HEK293 (cell line): ENCODE results near the gene TAS2R3.

Experiments
- CTCF ChIA-PET: fragments of 350-600 bp; formaldehyde crosslinking; extraction: SDS; loops from one replicate; lab custom pipeline; 2021; ENCODE audit warnings: antibody characterized with exemption; lab: Yijun Ruan, JAX
- POLR2A ChIA-PET: fragments of 300-600 bp; formaldehyde crosslinking; extraction: SDS; loops from one replicate; lab custom pipeline; 2020; ENCODE audit warnings: antibody characterized with exemption, inconsistent platforms; lab: Yijun Ruan, JAX
- H3K27ac ChIP-seq: fragments of 200-500 bp; sonication (Bioruptor generic); 2 replicates; pipeline ENCODE4 v1.5.1; 2014; ENCODE audit warnings: low read depth, low read length, control low read depth, inconsistent platforms; ENCODE audit errors: extremely low read depth
- H3K36me3 ChIP-seq, 2 experiments: fragments of 200-500 bp in 1 of 2; sonication (Bioruptor generic) in 1 of 2; 1 replicate in 1 of 2; 2 replicates in 1 of 2; pipeline ENCODE4 v1.5.1; 2014 to 2017; ENCODE audit warnings: inconsistent platforms in 2 of 2, low read length in 2 of 2; ENCODE audit not compliant: control insufficient read depth in 2 of 2, insufficient read depth in 1 of 2
- H3K4me1 ChIP-seq: fragments of 200-500 bp; sonication (Bioruptor generic); 2 replicates; pipeline ENCODE4 v1.5.1; 2014; ENCODE audit warnings: mild to moderate bottlenecking, low read length, inconsistent platforms; ENCODE audit not compliant: control insufficient read depth, insufficient read depth
- H3K4me3 ChIP-seq: 2 replicates; pipeline ENCODE4 v1.5.1; 2011; ENCODE audit warnings: low read depth, mild to moderate bottlenecking, control low read depth, low read length, moderate library complexity
- H3K9me3 ChIP-seq: fragments of 200-500 bp; sonication (Bioruptor generic); 2 replicates; pipeline ENCODE4 v1.5.1; 2014; ENCODE audit warnings: low read depth, low read length, inconsistent platforms; ENCODE audit not compliant: control insufficient read depth, insufficient read depth
- KLF16 ChIP-seq: fragments of 450-650 bp; formaldehyde crosslinking; IDR thresholded peaks from 2 replicates; pipeline ENCODE4 v1.5.1; 2017; ENCODE audit warnings: missing biosample characterization, missing genetic modification characterization
- MEIS1 ChIP-seq: sonication (generic); formaldehyde crosslinking; IDR thresholded peaks from 2 replicates; pipeline ENCODE4 v1.8.1; 2022; ENCODE audit warnings: missing genetic modification reagents, mild to moderate bottlenecking, borderline replicate concordance
- YY2 ChIP-seq: fragments of 450-650 bp; formaldehyde crosslinking; IDR thresholded peaks from 2 replicates; pipeline ENCODE4 v1.5.1; 2016; ENCODE audit warnings: missing biosample characterization, missing genetic modification characterization
- ZBTB17 ChIP-seq: fragments of 450-650 bp; formaldehyde crosslinking; IDR thresholded peaks from 2 replicates; pipeline ENCODE4 v1.5.1; 2016; ENCODE audit warnings: missing biosample characterization, missing genetic modification characterization
- ZBTB20 ChIP-seq: fragments of 450-650 bp; formaldehyde crosslinking; IDR thresholded peaks from 2 replicates; pipeline ENCODE4 v1.5.1; 2016; ENCODE audit warnings: missing biosample characterization, missing genetic modification characterization
- ZNF169 ChIP-seq: fragments of 450-650 bp; formaldehyde crosslinking; IDR thresholded peaks from 2 replicates; pipeline ENCODE4 v1.5.1; 2016; ENCODE audit warnings: missing biosample characterization, missing genetic modification characterization
- ZNF202 ChIP-seq: fragments of 450-650 bp; formaldehyde crosslinking; IDR thresholded peaks from 2 replicates; pipeline ENCODE4 v1.5.1; 2016; ENCODE audit warnings: missing biosample characterization, missing genetic modification characterization, borderline replicate concordance
- ZNF555 ChIP-seq: fragments of 450-650 bp; formaldehyde crosslinking; conservative IDR thresholded peaks from 2 replicates; pipeline ENCODE4 v1.5.1; 2017; ENCODE audit warnings: missing biosample characterization, mild to moderate bottlenecking, missing genetic modification characterization, inconsistent platforms
- ZNF623 ChIP-seq: fragments of 450-650 bp; formaldehyde crosslinking; IDR thresholded peaks from 2 replicates; pipeline ENCODE4 v1.5.1; 2016; ENCODE audit warnings: missing biosample characterization, missing genetic modification characterization
- ZNF658 ChIP-seq: fragments of 450-650 bp; formaldehyde crosslinking; IDR thresholded peaks from 2 replicates; pipeline ENCODE4; 2016; ENCODE audit warnings: missing biosample characterization, missing genetic modification characterization
- ZNF670 ChIP-seq: fragments of 450-650 bp; formaldehyde crosslinking; IDR thresholded peaks from 2 replicates; pipeline ENCODE4 v1.5.1; 2016; ENCODE audit warnings: missing biosample characterization, missing genetic modification characterization, low read depth
- ZSCAN16 ChIP-seq: fragments of 450-650 bp; formaldehyde crosslinking; IDR thresholded peaks from 2 replicates; pipeline ENCODE4 v1.5.1; 2016; ENCODE audit warnings: missing biosample characterization, missing genetic modification characterization
- TF ChIP-seq, protein P1 (sequence below): fragments of 450-650 bp; formaldehyde crosslinking; IDR thresholded peaks from 2 replicates; pipeline ENCODE4 v1.5.1; 2017; ENCODE audit warnings: missing biosample characterization, missing genetic modification characterization
- TF ChIP-seq, protein P2 (sequence below): fragments of 450-650 bp; IDR thresholded peaks from 2 replicates; pipeline ENCODE4 v1.5.1; 2018; ENCODE audit warnings: missing biosample characterization, missing genetic modification characterization
- TF ChIP-seq, protein P3 (sequence below): fragments of 450-650 bp; formaldehyde crosslinking; IDR thresholded peaks from 2 replicates; pipeline ENCODE4 v1.5.1; 2016; ENCODE audit warnings: missing biosample characterization, missing genetic modification characterization
- TF ChIP-seq, protein P4 (sequence below): fragments of 450-650 bp; formaldehyde crosslinking; IDR thresholded peaks from 2 replicates; pipeline ENCODE4 v1.5.1; 2017; ENCODE audit warnings: missing biosample characterization, missing genetic modification characterization
- TF ChIP-seq, protein P5 (sequence below): fragments of 450-650 bp; formaldehyde crosslinking; IDR thresholded peaks from 2 replicates; pipeline ENCODE4 v1.5.1; 2016; ENCODE audit warnings: missing biosample characterization, missing genetic modification characterization

TAS2R3 gene

DNA sequence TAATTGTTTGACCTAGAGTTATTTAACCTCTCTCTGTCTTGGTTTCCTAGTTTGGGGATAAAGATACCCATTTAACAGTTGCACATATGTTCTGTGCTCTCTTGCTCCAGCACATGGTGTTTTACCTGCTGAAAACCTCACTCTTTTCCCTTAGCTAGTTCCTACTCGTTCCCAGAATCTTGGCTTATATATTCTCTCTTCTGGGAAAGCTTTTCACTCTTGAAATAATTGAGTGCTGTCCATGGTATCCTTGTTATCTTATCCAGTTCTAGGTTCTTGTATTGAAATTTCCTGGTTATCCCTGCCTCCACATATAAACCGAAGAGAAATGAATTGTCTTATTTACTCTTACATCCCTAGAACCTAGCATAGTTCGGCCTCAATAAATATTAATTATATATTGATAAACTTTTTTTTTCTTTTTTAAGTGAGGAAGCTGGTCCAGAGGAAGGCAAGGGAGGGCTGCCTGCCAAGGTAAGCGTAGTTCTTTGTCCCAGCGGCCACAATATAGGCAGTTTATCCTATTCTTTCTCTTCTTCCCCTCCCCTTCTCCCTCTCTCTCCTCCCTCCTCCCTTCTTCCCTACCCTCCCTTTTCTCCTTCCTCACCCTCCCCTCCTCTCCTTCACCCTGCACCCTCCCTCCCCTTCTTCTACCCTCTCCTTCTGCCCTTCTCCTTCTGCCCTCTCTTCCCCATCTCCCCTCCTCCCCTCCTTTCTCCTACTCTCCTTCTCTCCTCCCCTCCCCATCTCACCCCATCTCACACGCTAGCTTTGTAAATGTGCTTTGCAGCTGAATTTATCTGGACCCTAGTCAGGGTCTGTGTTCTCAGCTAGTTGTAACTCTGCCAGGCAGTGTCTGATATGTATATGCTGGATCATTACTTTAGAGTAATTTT lies 47.9 kb upstream of the TAS2R3 start:
- ChIA-PET POLR2A (no interaction called here), CTCF (interaction anchor here (0.7 to 1.5 kb wide), 2 partner anchors 62 to 214 kb away, joined by 4 to 8 read pairs; no protein-coding TSS in a partner anchor)
- Histone ChIP-seq H3K4me3 (no peak overlapping the region), H3K36me3 (no peaks in the 10 kb centered on the region), H3K4me1 (no peaks in the 10 kb centered on the region), H3K27ac (no peak overlapping the region), H3K9me3 (no peaks in the 10 kb centered on the region)
- TF ChIP-seq ZNF670 (tag by site-specific recombination) (no peak), ZNF555 (tag by site-specific recombination) (no peak), ZBTB17 (tag by site-specific recombination) (no peak), ZNF658 (no peak), ZNF623 (tag by site-specific recombination) (no peak), ZNF169 (no peak), ZSCAN16 (tag by site-specific recombination) (no peak), YY2 (tag by site-specific recombination) (no peak), MEIS1 (CRISPR knock-in tag) (no peak), ZNF202 (no peak), ZBTB20 (tag by site-specific recombination) (no peak), KLF16 (no peak)
- TF ChIP-seq, protein P1, sequence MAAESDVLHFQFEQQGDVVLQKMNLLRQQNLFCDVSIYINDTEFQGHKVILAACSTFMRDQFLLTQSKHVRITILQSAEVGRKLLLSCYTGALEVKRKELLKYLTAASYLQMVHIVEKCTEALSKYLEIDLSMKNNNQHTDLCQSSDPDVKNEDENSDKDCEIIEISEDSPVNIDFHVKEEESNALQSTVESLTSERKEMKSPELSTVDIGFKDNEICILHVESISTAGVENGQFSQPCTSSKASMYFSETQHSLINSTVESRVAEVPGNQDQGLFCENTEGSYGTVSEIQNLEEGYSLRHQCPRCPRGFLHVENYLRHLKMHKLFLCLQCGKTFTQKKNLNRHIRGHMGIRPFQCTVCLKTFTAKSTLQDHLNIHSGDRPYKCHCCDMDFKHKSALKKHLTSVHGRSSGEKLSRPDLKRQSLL (tag by site-specific recombination) = no peak
- TF ChIP-seq, protein P2, sequence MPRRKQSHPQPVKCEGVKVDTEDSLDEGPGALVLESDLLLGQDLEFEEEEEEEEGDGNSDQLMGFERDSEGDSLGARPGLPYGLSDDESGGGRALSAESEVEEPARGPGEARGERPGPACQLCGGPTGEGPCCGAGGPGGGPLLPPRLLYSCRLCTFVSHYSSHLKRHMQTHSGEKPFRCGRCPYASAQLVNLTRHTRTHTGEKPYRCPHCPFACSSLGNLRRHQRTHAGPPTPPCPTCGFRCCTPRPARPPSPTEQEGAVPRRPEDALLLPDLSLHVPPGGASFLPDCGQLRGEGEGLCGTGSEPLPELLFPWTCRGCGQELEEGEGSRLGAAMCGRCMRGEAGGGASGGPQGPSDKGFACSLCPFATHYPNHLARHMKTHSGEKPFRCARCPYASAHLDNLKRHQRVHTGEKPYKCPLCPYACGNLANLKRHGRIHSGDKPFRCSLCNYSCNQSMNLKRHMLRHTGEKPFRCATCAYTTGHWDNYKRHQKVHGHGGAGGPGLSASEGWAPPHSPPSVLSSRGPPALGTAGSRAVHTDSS = no peak
- TF ChIP-seq, protein P3, sequence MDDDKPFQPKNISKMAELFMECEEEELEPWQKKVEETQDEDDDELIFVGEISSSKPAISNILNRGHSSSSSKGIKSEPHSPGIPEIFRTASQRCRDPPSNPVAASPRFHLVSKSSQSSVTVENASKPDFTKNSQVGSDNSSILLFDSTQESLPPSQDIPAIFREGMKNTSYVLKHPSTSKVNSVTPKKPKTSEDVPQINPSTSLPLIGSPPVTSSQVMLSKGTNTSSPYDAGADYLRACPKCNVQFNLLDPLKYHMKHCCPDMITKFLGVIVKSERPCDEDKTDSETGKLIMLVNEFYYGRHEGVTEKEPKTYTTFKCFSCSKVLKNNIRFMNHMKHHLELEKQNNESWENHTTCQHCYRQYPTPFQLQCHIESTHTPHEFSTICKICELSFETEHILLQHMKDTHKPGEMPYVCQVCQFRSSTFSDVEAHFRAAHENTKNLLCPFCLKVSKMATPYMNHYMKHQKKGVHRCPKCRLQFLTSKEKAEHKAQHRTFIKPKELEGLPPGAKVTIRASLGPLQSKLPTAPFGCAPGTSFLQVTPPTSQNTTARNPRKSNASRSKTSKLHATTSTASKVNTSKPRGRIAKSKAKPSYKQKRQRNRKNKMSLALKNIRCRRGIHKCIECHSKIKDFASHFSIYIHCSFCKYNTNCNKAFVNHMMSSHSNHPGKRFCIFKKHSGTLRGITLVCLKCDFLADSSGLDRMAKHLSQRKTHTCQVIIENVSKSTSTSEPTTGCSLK (tag by site-specific recombination) = no peak
- TF ChIP-seq, protein P4, sequence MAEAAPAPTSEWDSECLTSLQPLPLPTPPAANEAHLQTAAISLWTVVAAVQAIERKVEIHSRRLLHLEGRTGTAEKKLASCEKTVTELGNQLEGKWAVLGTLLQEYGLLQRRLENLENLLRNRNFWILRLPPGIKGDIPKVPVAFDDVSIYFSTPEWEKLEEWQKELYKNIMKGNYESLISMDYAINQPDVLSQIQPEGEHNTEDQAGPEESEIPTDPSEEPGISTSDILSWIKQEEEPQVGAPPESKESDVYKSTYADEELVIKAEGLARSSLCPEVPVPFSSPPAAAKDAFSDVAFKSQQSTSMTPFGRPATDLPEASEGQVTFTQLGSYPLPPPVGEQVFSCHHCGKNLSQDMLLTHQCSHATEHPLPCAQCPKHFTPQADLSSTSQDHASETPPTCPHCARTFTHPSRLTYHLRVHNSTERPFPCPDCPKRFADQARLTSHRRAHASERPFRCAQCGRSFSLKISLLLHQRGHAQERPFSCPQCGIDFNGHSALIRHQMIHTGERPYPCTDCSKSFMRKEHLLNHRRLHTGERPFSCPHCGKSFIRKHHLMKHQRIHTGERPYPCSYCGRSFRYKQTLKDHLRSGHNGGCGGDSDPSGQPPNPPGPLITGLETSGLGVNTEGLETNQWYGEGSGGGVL = 0 out of 2 replicates have a peak, but pooled peaks have one; percentile 32
- TF ChIP-seq, protein P5, sequence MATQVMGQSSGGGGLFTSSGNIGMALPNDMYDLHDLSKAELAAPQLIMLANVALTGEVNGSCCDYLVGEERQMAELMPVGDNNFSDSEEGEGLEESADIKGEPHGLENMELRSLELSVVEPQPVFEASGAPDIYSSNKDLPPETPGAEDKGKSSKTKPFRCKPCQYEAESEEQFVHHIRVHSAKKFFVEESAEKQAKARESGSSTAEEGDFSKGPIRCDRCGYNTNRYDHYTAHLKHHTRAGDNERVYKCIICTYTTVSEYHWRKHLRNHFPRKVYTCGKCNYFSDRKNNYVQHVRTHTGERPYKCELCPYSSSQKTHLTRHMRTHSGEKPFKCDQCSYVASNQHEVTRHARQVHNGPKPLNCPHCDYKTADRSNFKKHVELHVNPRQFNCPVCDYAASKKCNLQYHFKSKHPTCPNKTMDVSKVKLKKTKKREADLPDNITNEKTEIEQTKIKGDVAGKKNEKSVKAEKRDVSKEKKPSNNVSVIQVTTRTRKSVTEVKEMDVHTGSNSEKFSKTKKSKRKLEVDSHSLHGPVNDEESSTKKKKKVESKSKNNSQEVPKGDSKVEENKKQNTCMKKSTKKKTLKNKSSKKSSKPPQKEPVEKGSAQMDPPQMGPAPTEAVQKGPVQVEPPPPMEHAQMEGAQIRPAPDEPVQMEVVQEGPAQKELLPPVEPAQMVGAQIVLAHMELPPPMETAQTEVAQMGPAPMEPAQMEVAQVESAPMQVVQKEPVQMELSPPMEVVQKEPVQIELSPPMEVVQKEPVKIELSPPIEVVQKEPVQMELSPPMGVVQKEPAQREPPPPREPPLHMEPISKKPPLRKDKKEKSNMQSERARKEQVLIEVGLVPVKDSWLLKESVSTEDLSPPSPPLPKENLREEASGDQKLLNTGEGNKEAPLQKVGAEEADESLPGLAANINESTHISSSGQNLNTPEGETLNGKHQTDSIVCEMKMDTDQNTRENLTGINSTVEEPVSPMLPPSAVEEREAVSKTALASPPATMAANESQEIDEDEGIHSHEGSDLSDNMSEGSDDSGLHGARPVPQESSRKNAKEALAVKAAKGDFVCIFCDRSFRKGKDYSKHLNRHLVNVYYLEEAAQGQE (tag by site-specific recombination) = peak; percentile 93
